Heart left ventricle (tissue), 16 donors: ENCODE results near the gene CAMK2N2. TPM values are rescaled to one million over a fixed set of nuclear protein-coding genes. Genes with fewer than 3 reads are reported as not detected.

Experiments used
- ATAC-seq, 4 donors: fragments of 200-7000 bp; cut with Tn5 transposase; one replicate each; pipeline ENCODE4 v1.9.1; 2020 to 2022; ENCODE audit warnings: moderate library complexity in 4 of 4, mild to moderate bottlenecking in 3 of 4, moderate number of reproducible peaks in 1 of 4
- DNase-seq, 5 donors: peaks; one replicate each; pipeline ENCODE4 v3.0.0-alpha.2; 2020
- H3K27ac ChIP-seq, 12 donors: fragments of 200-600 bp; sonication (generic) in 4 of 12; one replicate each; pipeline versions ENCODE4 v1.5.0 to v1.8.0; 2016 to 2022; ENCODE audit warnings: mild to moderate bottlenecking in 2 of 12
- H3K27me3 ChIP-seq, 9 donors: fragments of 200-600 bp; sonication (generic) in 2 of 9; one replicate each; pipeline versions ENCODE4 v1.5.1 to v1.8.0; 2016 to 2022; ENCODE audit warnings: mild to moderate bottlenecking in 3 of 9
- H3K36me3 ChIP-seq, 9 donors: fragments of 200-600 bp; sonication (generic) in 2 of 9; one replicate each; pipeline versions ENCODE4 v1.5.0 to v1.8.0; 2018 to 2022; ENCODE audit warnings: mild to moderate bottlenecking in 2 of 9
- H3K4me1 ChIP-seq, 12 donors: fragments of 200-600 bp; sonication (generic) in 4 of 12; one replicate each; pipeline versions ENCODE4 v1.5.0 to v1.8.0; 2016 to 2022; ENCODE audit warnings: mild to moderate bottlenecking in 3 of 12
- H3K4me3 ChIP-seq, 12 donors: fragments of 200-600 bp; sonication (generic) in 4 of 12; one replicate each; pipeline versions ENCODE4 v1.5.0 to v1.8.0; 2017 to 2022; ENCODE audit warnings: mild to moderate bottlenecking in 9 of 12, moderate library complexity in 4 of 12
- H3K9me3 ChIP-seq, 12 donors: fragments of 200-600 bp; sonication (generic) in 4 of 12; one replicate each; pipeline versions ENCODE4 v1.5.0 to v1.8.0; 2016 to 2022; ENCODE audit warnings: mild to moderate bottlenecking in 1 of 12
- CTCF ChIP-seq, 12 donors: fragments of 200-600 bp; sonication (generic) in 4 of 12; IDR thresholded peaks; one replicate each; pipeline versions ENCODE4 v1.5.0 to v1.8.0; 2018 to 2022; ENCODE audit warnings: antibody characterized with exemption in 12 of 12, mild to moderate bottlenecking in 5 of 12
- POLR2A ChIP-seq, 2 donors: fragments of 450-650 bp; IDR thresholded peaks; one replicate each; pipeline ENCODE4 v1.6.1; 2017; ENCODE audit warnings: antibody characterized with exemption in 2 of 2, mild to moderate bottlenecking in 2 of 2, moderate library complexity in 2 of 2
- WGBS, 4 donors: extraction: QIAGEN DNeasy Blood & Tissue Kit in 2 of 4; methylation state at CpG; one replicate each; pipeline versions ENCODE4 v1.1.5 to v1.1.7; 2013 to 2018; 5-methylcytosine and 5-hydroxymethylcytosine counted together
- intact Hi-C, 10 donors: fragments of 100-400 bp; cut with DNase I; formaldehyde crosslinking; loops; one replicate each; pipeline versions ENCODE4 v1.11.1 to v1.14.2; 2022
- polyA plus RNA-seq, 2 donors: library from polyadenylated mRNA; stranded (reverse); fragments of 200-250 nt; gene quantifications; one replicate each; pipeline ENCODE4 v1.2.3, GENCODE V29; 2013
- total RNA-seq, 9 donors: library from RNA; depleted of rRNA in 2 of 9; stranded (reverse); fragments of >200 nt in 2 of 9; fragmentation: NEBNext Ultra II Directional in 3 of 9; extraction: Animal tissue kit (Norgen Biotek cat#: 25700) in 3 of 9; gene quantifications; one replicate each; pipeline versions ENCODE4 v1.1.0 to v1.2.4, GENCODE V29; 2016 to 2023
- donor health status: ischemic (EF 13 %, LVEDD 7.1; RV severe dilation, severe dysfunction).
- donor health status: healthy with polysubstance abuse.
- donor health status: DM: no; HTN: yes; CAD: no.
- donor health status: DM: no; HTN: no; CAD: no.
- donor health status: ischemic (EF 25% LVEDD 6.9; RV normal size, moderate dysfunction).
- donor health status: ischemic (EF 25% LVEDD 5.7; RV mildly dilated, moderate dysfunction).
- donor health status: healthy.
- donor health status: DM: yes; HTN: yes; CAD: no.
- donor health status: ischemic (EF 35%, LVEDD 5.7; RV mildly dilated, moderate dysfunction).
- donor health status: nonischemic (EF 11% LVEDD 7.7; RV severe dilation, severe dysfunction).
- donor health status: DM: yes; HTN: yes; CAD: no.
- donor health status: PGD.
- donor health status: ischemic (EF 29% LVEDD 5.4; RV normal size, mild dysfunction).
- donor health status: nonischemic (EF 23%, LVEDD 6.1; RV moderate dilation, normal function).

Gene CAMK2N2
- total and polyA plus RNA-seq, 11 donors = 0.14 to 0.37 (median 0.26) TPM; not detected in 6

DNA sequence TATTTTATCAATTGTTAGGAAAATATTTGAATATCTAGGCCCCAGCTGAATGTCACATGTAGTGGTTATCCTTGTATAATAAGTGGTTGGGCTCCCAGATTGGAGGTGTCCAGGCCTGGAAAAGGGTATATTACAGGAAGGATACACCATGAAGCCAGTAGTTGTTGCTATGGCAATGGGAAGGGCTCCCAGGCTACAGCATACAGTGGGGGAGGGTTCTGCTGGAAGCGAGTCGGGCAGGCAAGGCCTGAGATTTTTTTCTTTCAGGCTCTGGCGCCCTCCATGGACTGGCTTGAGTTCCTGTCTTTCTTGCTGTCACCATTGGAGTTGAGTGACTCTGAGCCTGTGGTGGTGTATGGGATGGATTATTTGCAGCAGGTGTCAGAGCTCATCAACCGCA is 23.3 kb upstream of the CAMK2N2 start:
- ATAC-seq = peak; percentile 59 to 89 (median 82)
- no peaks in the 10 kb centered on the region for H3K9me3 ChIP-seq
- peaks cover 0 to 8% (median 0%) of the 10 kb centered on the region in 12 donors for H3K4me1 ChIP-seq
- peak in 2 of 5 donors; percentile 48 to 54 for DNase-seq
- H3K27ac ChIP-seq = no peak overlapping the region
- no peaks in the 10 kb centered on the region for H3K36me3 ChIP-seq
- peaks cover 0 to 10% (median 3%) of the 10 kb centered on the region in 9 donors for H3K27me3 ChIP-seq
- TF ChIP-seq POLR2A (IDR thresholded peaks at IDR 0.05) (no peak), CTCF (IDR thresholded peaks at IDR 0.05) (peak in 8 of 12 donors; percentile 18 to 51 (median 29))
- no peak overlapping the region for H3K4me3 ChIP-seq
- 13 to 46% (median 21%) methylated on average over 3 to 4 of the region's 4 CpGs for WGBS, 4 donors
- intact Hi-C loops = loop anchor here in 3 of 10 donors (10.0 kb wide), 1 partner anchor 390 kb away; no protein-coding TSS in a partner anchor

GRCh38 chr3:184283681-184284080 is 22.3 kb upstream of the CAMK2N2 start:
- WGBS, 4 donors = 87 to 94% (median 91%) methylated on average over 8 of the region's 8 CpGs
- intact Hi-C loops = loop anchor here in 3 of 10 donors (10.0 kb wide), 1 partner anchor 389 kb away; no protein-coding TSS in a partner anchor
- H3K27ac ChIP-seq = no peak overlapping the region
- DNase-seq = no peak
- H3K36me3 ChIP-seq = no peaks in the 10 kb centered on the region
- no peaks in the 10 kb centered on the region for H3K9me3 ChIP-seq
- peaks cover 0 to 10% (median 0%) of the 10 kb centered on the region in 9 donors for H3K27me3 ChIP-seq
- TF ChIP-seq POLR2A (IDR thresholded peaks at IDR 0.05) (no peak), CTCF (IDR thresholded peaks at IDR 0.05) (no peak)
- no peak overlapping the region for H3K4me3 ChIP-seq
- no peak for ATAC-seq
- peaks cover 0 to 8% (median 0%) of the 10 kb centered on the region in 12 donors for H3K4me1 ChIP-seq

- H3K9me3 ChIP-seq = no peaks in the 10 kb centered on the region
- peaks cover 0 to 8% (median 0%) of the 10 kb centered on the region in 12 donors for H3K4me1 ChIP-seq
- peaks cover 0 to 8% (median 0%) of the 10 kb centered on the region in 9 donors for H3K27me3 ChIP-seq
- WGBS, 4 donors = 89 to 93% (median 90%) methylated on average over 4 of the region's 4 CpGs
- H3K27ac ChIP-seq = no peak overlapping the region
- H3K4me3 ChIP-seq = no peak overlapping the region
- intact Hi-C loops = loop anchor here in 3 of 10 donors (10.0 kb wide), 1 partner anchor 388 kb away; no protein-coding TSS in a partner anchor
- no peaks in the 10 kb centered on the region for H3K36me3 ChIP-seq
- no peak for ATAC-seq
- DNase-seq = no peak
- TF ChIP-seq POLR2A (IDR thresholded peaks at IDR 0.05) (no peak), CTCF (IDR thresholded peaks at IDR 0.05) (no peak)
Measured at GRCh38 chr3:184282941-184283340, 21.6 kb upstream of the CAMK2N2 start.

GRCh38 chr3:184277366-184277765 is 16.0 kb upstream of the CAMK2N2 start:
- Histone ChIP-seq H3K4me3 (no peak overlapping the region), H3K9me3 (no peaks in the 10 kb centered on the region), H3K27me3 (peaks cover 7 to 43% (median 13%) of the 10 kb centered on the region in 9 donors), H3K4me1 (peaks cover 0 to 9% (median 0%) of the 10 kb centered on the region in 12 donors), H3K36me3 (no peaks in the 10 kb centered on the region), H3K27ac (no peak overlapping the region)
- 82 to 93% (median 87%) methylated on average over 6 of the region's 6 CpGs for WGBS, 4 donors
- no peak for TF ChIP-seq CTCF (IDR thresholded peaks at IDR 0.05)
- no peak for TF ChIP-seq POLR2A (IDR thresholded peaks at IDR 0.05)
- intact Hi-C loops = no loop called here
- ATAC-seq (no peak), DNase-seq (no peak)
